Measurements from ENCODE around the gene DDIT4L. TPM values are rescaled to one million over a fixed set of nuclear protein-coding genes. Genes with fewer than 3 reads are reported as not detected.
"Not testable (repeated sequence)": the region's sequence is repeated elsewhere in the genome, so short reads cannot be mapped to it uniquely, and the experiment has no call there.

DDIT4L gene
- 2.0 and 2.4 TPM in 2 replicates for total RNA-seq

- intact Hi-C loops (cut with micrococcal nuclease): loop anchor here (2.0 to 5.0 kb wide), 2 partner anchors 83 to 97 kb away; no protein-coding TSS in a partner anchor
Observed at GRCh38 chr4:100189820-100190642, at the start of gene DDIT4L. TSS of gene DDIT4L (minus strand) at chr4:100190468. CDS start at chr4:100189983, 485 bp downstream.

GRCh38 chr4:100240008-100240407, 49.7 kb upstream of the DDIT4L start:
- intact Hi-C loops (cut with micrococcal nuclease): no loop called here

DNA sequence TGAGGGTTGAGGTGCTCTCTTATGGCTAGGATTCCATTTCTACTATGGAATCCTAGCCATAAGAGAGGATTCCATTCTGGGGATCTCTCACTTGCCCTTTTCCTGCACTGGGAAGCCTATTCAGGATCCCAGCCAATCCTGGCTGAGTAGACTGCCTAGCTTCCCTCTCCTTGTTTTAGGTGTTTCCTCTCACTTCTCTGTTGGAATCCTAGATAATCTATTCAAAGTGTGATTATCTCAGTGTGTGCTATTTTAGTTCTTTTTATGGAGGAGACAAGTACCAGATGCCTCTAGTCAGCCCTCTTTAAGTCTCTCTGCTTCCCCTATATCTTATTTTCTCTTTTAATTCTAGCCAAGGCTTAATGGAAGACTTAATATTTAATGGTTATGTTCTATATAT, 34.5 kb upstream of the DDIT4L start:
- intact Hi-C loops (cut with micrococcal nuclease): no loop called here

GRCh38 chr4:100224160-100224559, 33.9 kb upstream of the DDIT4L start:
- intact Hi-C loops (cut with micrococcal nuclease): no loop called here

DNA sequence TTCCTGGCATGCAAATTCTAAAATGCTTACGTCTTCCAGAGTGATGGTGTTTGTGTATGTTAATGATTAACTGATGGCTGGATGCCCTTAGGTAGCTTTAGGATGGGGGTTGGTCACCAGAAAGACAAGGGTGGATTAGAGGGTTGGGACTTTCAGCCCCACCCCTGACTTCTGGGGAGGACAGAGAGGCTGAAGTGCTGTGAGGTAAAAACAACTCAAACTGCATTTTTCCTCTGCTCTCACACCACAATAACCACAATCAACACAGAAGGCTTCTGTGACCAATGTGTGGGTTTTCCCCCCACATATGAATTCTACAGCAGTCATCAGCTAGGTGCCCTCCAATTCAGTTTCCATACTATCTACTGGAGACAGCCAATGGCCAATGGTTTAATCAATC, 18.7 kb upstream of the DDIT4L start:
- intact Hi-C loops (cut with micrococcal nuclease): no loop called here

GRCh38 chr4:100208459-100208858, 18.2 kb upstream of the DDIT4L start:
- intact Hi-C loops (cut with micrococcal nuclease): no loop called here

DNA sequence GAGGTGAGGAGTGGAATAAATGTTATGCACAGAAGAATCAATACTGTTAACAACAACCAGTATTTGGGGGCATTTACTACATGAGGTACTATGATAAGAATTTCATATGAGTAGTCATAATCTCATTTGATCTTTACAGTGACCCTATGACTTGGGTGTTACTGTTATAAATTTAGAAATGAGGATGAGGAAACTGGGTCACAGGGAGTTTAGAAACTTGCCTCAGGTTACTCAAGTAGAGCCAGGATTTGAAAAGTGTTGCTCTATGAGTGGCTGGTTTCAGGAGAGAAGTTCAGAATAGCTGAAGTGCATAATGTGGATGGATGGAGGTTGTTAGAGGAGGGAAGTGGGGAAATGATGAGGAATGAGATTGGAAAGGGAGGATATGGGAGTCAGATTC, 16.6 kb upstream of the DDIT4L start:
- intact Hi-C loops (cut with micrococcal nuclease): no loop called here

DNA sequence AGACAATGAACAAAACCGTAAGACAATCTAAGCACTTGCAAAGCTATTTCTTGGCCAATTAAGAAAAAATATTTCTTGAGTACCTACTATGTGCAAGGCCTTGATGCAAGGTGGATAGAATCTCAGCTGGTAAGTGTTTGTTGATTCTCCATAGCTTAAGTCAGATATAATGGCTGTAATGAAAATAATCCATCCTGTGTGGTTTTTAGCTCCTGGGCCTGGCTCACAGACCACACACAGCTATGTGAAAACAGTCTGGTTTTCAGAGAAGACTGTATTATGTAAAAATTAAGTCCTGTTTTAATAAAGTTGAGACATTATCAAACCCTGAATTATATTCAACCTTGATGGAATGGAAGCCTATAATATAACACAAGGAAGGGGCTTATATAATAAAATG, 7.8 kb upstream of the DDIT4L start:
- intact Hi-C loops (cut with micrococcal nuclease): no loop called here

GRCh38 chr4:100196388-100197071, 6.3 kb upstream of the DDIT4L start:
- intact Hi-C loops (cut with micrococcal nuclease): not testable (repeated sequence)

DNA sequence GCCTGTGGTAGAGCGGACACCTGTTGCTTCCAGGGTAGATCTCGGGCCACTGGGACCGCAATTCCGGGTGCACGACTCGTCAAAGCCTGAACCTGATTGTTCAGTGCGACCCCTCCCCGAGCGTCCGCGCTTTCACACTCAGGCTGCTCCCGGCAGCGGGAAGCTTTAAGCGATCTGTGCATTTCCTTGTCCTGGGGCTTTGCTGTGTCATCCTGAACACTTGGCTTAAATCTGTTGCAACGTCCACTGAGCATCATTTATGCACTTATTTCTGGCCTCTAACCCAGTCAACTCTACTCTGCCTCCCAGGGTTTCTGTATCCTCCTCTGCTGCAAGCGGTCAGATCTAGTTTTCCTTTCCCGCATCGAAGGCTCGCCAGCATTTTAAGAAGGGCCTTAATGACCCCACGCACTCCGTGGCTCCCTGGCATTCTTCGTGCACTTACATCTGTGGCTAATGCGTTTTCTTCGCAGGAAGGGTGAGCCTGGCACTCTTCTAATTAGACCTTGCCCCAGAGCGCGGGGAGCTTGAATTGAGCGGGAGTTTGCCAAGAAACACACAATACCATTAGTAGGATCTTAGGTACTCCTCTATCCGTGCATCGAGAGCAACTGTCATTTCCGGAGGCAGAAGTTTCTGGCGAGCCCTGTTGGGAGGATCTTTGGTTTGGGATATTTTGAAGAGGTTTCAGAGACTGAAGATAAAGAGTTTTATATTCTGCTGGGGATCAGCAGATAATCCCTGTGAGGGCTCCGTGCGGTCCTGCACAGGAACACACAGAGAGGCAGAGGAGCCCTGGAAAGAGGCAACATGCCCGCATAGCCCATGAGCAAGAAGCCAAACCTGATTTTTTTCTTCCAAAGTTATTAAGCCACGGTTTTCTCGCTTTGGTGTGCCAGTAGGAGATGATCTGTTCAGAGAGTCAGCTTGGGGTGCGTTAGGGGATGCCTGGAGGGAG, 654 bp upstream of the DDIT4L start:
- intact Hi-C loops (cut with micrococcal nuclease): loop anchor here (2.0 kb wide), 1 partner anchor 98 kb away; no protein-coding TSS in a partner anchor

- intact Hi-C loops (cut with micrococcal nuclease): loop anchor here (5.0 kb wide), 1 partner anchor 82 kb away; no protein-coding TSS in a partner anchor
Observed at GRCh38 chr4:100188829-100189228, 1.4 kb downstream of the DDIT4L start.

DNA sequence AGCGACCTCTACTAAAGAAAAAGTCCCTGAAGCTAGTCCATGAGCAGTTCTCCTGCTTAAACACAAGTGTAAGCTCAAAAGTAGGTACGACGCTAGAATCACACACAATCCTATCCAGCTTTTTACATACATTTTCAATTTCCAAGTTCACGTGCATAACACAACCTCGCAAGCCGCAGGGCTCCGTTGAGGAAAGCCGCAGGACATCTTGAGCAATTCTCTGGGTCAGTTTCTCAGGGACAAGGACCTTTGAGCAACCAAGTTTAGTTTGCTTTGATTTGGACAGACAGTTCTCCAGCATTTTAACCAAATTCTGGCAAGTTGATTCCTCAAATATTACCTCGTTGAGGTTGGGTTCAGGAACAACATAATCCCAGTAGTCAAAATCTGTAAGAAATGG, 2.5 kb downstream of the DDIT4L start:
- intact Hi-C loops (cut with micrococcal nuclease): loop anchor here (5.0 kb wide), 1 partner anchor 80 kb away; no protein-coding TSS in a partner anchor

DNA sequence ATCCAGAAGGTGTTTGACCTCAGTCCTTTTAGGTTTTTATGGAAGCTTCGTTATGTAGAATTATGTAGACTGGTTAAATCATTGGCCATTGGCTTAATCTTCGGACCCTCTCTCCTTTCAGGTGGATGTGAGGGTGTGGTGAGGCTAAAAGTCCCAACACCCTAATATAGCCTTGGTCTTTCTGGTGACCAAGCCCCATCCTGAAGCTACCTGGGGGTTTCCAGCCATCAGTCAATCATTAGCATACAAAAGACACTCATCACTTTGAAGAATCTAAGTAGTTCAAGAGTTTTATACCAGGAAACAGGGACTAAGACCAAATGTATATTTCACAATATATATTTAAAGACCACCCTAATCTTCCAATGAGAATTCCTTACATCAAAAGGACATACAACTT, 5.5 kb downstream of the DDIT4L start:
- intact Hi-C loops (cut with micrococcal nuclease): loop anchor here (5.0 kb wide), 1 partner anchor 77 kb away; no protein-coding TSS in a partner anchor

- intact Hi-C loops (cut with micrococcal nuclease): no loop called here
Observed at GRCh38 chr4:100177855-100178254, 12.4 kb downstream of the DDIT4L start.

DNA sequence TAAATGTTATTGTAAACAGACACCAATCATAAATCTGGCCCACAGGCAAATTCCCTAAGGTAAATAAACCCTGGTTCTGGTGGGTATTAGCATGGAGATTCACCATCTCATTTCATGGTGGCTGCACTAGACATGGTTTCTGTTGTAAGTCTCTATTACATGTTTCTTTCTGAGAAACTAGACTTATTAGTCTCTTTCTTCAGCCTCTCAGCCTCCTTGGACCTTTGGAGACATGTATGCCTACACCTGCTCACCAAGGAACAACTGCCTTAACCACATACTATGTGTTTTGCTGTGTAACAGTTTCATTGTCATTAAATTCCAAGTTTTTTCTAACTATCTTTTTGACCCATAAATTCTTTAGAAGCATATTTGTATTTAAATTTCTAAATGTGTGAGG, 13.1 kb downstream of the DDIT4L start:
- intact Hi-C loops (cut with micrococcal nuclease): no loop called here

DNA sequence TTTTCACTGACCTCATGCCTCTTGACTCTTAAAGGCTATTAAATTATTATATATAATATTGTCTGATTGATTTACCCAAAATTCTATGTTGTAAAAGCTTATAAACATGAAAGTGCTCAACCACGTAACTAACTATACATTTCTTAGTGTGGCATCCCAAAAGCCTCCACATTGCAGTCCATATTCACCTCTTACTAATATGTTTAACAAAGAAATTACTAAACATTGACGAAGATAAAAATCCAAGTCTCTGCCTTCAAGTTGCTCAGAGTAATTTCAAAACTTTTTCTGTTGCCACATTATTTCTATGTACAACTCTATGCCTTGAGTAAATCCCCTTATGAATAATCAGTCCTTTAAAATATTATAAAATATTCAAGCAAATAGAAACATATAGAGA, 14.4 kb downstream of the DDIT4L start:
- intact Hi-C loops (cut with micrococcal nuclease): no loop called here

- intact Hi-C loops (cut with micrococcal nuclease): no loop called here
Observed at GRCh38 chr4:100174985-100175383, 15.3 kb downstream of the DDIT4L start.

GRCh38 chr4:100170986-100171385, 19.3 kb downstream of the DDIT4L start:
- intact Hi-C loops (cut with micrococcal nuclease): no loop called here

DNA sequence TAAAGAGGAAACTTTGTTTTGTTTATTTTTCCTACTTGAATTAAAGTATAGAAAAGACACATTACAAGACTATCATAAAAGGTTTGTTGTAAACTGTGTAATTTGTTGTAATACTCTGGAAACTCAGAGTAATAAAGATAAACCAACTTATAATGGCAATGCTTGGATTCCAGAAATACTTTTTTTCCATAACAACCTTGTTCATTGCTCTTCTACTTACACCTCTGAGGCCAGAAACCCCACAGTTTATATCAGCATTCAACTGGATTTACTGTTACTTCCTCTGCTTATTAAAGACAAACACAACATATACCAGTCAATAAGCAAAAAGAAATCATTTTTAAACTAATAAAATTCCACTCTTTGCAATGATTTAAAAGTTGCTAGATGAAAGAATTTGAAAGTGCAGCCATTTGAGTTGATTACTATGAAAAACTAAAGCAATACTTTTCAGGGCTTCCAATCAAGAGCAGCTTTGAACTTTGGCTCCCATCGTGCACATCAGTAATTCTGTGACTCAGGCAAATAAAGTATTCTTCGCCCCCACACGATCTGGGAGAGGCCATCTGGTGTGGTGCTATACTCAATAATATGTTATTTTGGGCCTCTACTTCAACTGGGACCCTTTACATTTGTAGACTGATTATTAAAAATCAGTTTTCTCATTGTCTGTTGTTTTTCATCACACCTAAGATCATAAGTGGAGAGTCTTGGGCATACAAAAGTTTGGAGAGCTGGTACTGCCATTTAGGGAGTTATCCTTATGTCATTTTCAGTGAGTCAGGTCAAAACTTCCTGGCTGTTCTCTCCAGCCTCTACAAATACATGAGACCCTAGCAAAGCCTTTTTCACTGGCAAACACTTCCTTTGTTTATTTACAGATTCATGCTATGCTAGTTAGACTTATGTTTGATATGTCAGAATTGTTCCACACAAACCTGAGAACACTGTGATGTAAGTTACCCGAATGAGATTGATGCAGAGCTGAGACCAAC, 20.5 kb downstream of the DDIT4L start:
- intact Hi-C loops (cut with micrococcal nuclease): loop anchor here (5.0 kb wide), 1 partner anchor 62 kb away; no protein-coding TSS in a partner anchor

DNA sequence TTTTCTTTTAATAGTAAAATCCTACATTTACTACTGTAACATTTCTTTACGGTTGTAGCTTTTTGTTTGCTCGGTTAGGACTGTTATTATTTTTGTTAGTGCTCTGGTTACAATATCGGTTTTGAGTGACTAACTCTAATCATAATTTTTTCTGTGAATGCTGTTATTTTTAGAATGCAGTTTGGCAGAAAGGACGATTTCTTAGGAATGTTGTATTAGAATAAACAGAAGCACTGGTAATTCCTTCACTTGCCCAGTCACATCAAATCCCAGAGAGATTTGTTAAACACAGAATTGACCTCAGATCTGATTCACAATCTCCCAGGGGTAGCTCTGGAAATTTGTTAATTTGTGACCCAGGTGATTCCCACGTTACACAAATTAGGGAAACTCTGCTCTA, 21.7 kb downstream of the DDIT4L start:
- intact Hi-C loops (cut with micrococcal nuclease): loop anchor here (5.0 kb wide), 1 partner anchor 61 kb away; no protein-coding TSS in a partner anchor
